ENCODE measurements around the gene LRRC14B.

DNA sequence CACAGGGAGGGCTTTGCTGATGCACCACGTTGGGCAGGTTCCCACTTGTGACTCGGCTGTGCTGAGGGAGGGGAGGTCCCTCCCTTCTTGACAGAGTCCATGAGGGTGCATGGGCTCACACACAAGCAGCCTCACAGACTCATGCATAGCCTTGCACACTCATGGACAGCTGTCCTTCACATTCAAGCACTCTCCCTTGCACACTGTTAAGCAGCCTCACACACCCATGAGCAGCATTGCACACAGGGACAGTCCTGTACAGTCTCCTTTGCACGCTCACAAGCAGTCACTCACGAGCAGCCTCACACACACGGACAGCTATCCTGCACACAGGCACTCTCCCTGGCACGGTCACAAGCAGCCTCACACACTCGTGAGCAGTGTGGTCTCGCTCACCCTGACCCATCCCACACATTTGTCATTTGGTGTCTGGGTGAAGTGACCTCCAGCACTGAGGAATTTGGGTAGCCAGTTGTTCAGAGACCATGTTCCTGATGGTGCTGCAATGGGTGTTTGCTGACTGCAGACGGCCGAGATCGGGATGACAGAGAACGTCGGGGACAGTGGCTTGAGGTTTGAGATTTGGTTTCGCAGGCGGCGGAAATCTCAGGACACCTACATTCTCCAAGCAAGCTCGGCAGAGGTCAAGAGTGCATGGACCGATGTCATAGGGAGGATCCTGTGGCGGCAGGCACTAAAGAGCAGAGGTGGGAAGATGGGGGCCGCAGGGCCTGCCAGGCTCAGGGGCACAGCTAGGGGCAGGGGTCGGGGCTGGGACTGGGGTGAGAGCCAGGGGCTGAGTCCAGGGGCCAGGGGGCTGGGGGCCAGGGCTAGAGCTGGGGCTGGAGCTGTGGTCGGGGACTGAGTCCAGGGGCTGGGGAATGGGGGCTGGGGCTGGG, 17.7 kb upstream of the LRRC14B start:
- no peak for TF ChIP-seq JUND (IDR thresholded peaks at IDR 0.05)
- TF ChIP-seq TAF1 (IDR thresholded peaks at IDR 0.05; ENCODE audit: borderline replicate concordance, low read depth, low read length): no peak
- TF ChIP-seq NRF1 (IDR thresholded peaks at IDR 0.05; ENCODE audit: low read depth, low read length): no peak
- TF ChIP-seq, protein P1, sequence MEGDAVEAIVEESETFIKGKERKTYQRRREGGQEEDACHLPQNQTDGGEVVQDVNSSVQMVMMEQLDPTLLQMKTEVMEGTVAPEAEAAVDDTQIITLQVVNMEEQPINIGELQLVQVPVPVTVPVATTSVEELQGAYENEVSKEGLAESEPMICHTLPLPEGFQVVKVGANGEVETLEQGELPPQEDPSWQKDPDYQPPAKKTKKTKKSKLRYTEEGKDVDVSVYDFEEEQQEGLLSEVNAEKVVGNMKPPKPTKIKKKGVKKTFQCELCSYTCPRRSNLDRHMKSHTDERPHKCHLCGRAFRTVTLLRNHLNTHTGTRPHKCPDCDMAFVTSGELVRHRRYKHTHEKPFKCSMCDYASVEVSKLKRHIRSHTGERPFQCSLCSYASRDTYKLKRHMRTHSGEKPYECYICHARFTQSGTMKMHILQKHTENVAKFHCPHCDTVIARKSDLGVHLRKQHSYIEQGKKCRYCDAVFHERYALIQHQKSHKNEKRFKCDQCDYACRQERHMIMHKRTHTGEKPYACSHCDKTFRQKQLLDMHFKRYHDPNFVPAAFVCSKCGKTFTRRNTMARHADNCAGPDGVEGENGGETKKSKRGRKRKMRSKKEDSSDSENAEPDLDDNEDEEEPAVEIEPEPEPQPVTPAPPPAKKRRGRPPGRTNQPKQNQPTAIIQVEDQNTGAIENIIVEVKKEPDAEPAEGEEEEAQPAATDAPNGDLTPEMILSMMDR (IDR thresholded peaks at IDR 0.05): no peak
- TF ChIP-seq POLR2AphosphoS5 (IDR thresholded peaks at IDR 0.05; ENCODE audit: low read depth, low read length): no peak
- no peak for TF ChIP-seq TCF12 (IDR thresholded peaks at IDR 0.05)
- TF ChIP-seq FOSL2 (IDR thresholded peaks at IDR 0.05; ENCODE audit: borderline replicate concordance, low read depth): no peak
- no peak for TF ChIP-seq FOXM1 (IDR thresholded peaks at IDR 0.05; ENCODE audit: low read depth)
